Chondrocyte (in vitro differentiated cells): ENCODE measurements around the gene KCNRG. TPM values are rescaled to one million over a fixed set of nuclear protein-coding genes. Genes with fewer than 3 reads are reported as not detected.

Experiments
- DNase-seq: peaks from one replicate; pipeline ENCODE4 v3.0.0; 2021; ENCODE audit warnings: mixed read lengths, low spot score
- H3K27ac Mint-ChIP-seq: one replicate; pipeline ENCODE4 v1.8.0; 2021; ENCODE audit warnings: mild to moderate bottlenecking, moderate library complexity, mixed read lengths; ENCODE audit not compliant: unreplicated experiment
- H3K27me3 Mint-ChIP-seq: 2 replicates; pipeline ENCODE4 v1.8.0; 2021; ENCODE audit warnings: low read depth, mixed read lengths
- H3K36me3 Mint-ChIP-seq: 2 replicates; pipeline ENCODE4 v1.8.0; 2021; ENCODE audit warnings: low read depth, mixed read lengths
- H3K4me1 Mint-ChIP-seq: 2 replicates; pipeline ENCODE4 v1.8.0; 2021; ENCODE audit warnings: low read depth, mild to moderate bottlenecking, mixed read lengths
- H3K4me3 Mint-ChIP-seq: one replicate; pipeline ENCODE4 v1.8.0; 2021; ENCODE audit warnings: mild to moderate bottlenecking, moderate library complexity, mixed read lengths; ENCODE audit not compliant: unreplicated experiment
- H3K9me3 Mint-ChIP-seq: 2 replicates; pipeline ENCODE4 v1.8.0; 2021; ENCODE audit warnings: low read depth, mixed read lengths
- CTCF ChIP-seq: fragments of 200-600 bp; sonication (generic); IDR thresholded peaks from 2 replicates; pipeline ENCODE4 v1.5.0; 2021; ENCODE audit warnings: antibody characterized with exemption, mild to moderate bottlenecking, moderate library complexity
- microRNA-seq: library from miRNA; unstranded; fragments of <30 nt; microRNA quantifications from one replicate; pipeline ENCODE4 v1.2.0, GENCODE V29; 2020; ENCODE audit warnings: borderline number of aligned reads
- total RNA-seq: library from RNA; stranded (reverse); gene quantifications from 3 replicates; pipeline ENCODE4 v1.2.1, GENCODE V29; 2021

The KCNRG gene
- total RNA-seq, 1 donor from 2014 or later: 0.22 TPM

- Mint-ChIP-seq H3K27ac (no peak overlapping the region), H3K4me1 (peaks cover 45% of the 10 kb centered on the region), H3K4me3 (no peak overlapping the region), H3K36me3 (peaks cover 11% of the 10 kb centered on the region), H3K9me3 (no peaks in the 10 kb centered on the region), H3K27me3 (no peaks in the 10 kb centered on the region)
- DNase-seq: no peak
- no peak for TF ChIP-seq CTCF
These were observed 53.3 kb downstream of the KCNRG start for GRCh38 chr13:50068508-50068907.

GRCh38 chr13:50069261-50069660 lies 54.0 kb downstream of the KCNRG start:
- no peak overlapping the region for H3K27ac Mint-ChIP-seq
- no peaks in the 10 kb centered on the region for H3K27me3 Mint-ChIP-seq
- H3K4me1 Mint-ChIP-seq: peaks cover 51% of the 10 kb centered on the region
- DNase-seq: no peak
- H3K9me3 Mint-ChIP-seq: no peaks in the 10 kb centered on the region
- H3K4me3 Mint-ChIP-seq: no peak overlapping the region
- no peak for TF ChIP-seq CTCF
- peaks cover 11% of the 10 kb centered on the region for H3K36me3 Mint-ChIP-seq

GRCh38 chr13:50070186-50070585 lies 54.9 kb downstream of the KCNRG start:
- peaks cover 11% of the 10 kb centered on the region for H3K36me3 Mint-ChIP-seq

More at GRCh38 chr13:50070186-50070585, 54.9 kb downstream of the KCNRG start:
- no peaks in the 10 kb centered on the region for H3K9me3 Mint-ChIP-seq
- H3K27ac Mint-ChIP-seq: peak overlapping the region; percentile 49
- peaks cover 56% of the 10 kb centered on the region for H3K4me1 Mint-ChIP-seq
- H3K4me3 Mint-ChIP-seq: no peak overlapping the region
- TF ChIP-seq CTCF: no peak
- H3K27me3 Mint-ChIP-seq: no peaks in the 10 kb centered on the region
- no peak for DNase-seq

Small RNA genes within 50 kb of the gene (microRNA-seq; reads per million reads assigned to microRNA genes)
- gene MIR15A: 2,786 reads per million, percentile 87 among the genes with 10 or more reads in this experiment
- 2,223 reads per million, percentile 85 among the genes with 10 or more reads in this experiment for gene MIR16-1
- 49.3 reads per million, percentile 51 among the genes with 10 or more reads in this experiment for gene MIR3613

Other genes with a start within 250 kb of the KCNRG start
- gene KPNA3, start 222.8 kb upstream of the KCNRG start, total RNA-seq: 51.2 to 54.6 TPM (median 54.1 TPM) in 3 replicates
- 6.9 to 8.8 TPM (median 7.5 TPM) in 3 replicates for gene SPRYD7, start 79.1 kb upstream of the KCNRG start, total RNA-seq
- gene TRIM13, start 18.4 kb upstream of the KCNRG start, total RNA-seq: 24.4 to 30.8 TPM (median 27.7 TPM) in 3 replicates